HFF-Myc (cell line): ENCODE results near the gene ABTB1.

Source experiments
- DNase-seq: peaks from one replicate; pipeline ENCODE4 v3.0.0-alpha.2; 2011; ENCODE audit warnings: low read depth; ENCODE audit errors: extremely low read depth
- H3K4me3 ChIP-seq: replicated peaks from 2 replicates; pipeline ENCODE4 v1.5.1; 2011; ENCODE audit warnings: low read depth, mild to moderate bottlenecking, control low read depth, low read length
- TF ChIP-seq, protein P1 (sequence below): IDR thresholded peaks from 2 replicates; pipeline ENCODE4 v1.5.1; 2012; ENCODE audit warnings: mild to moderate bottlenecking, low read depth, low read length, control low read depth; ENCODE audit errors: missing control alignments

Gene ABTB1

DNA sequence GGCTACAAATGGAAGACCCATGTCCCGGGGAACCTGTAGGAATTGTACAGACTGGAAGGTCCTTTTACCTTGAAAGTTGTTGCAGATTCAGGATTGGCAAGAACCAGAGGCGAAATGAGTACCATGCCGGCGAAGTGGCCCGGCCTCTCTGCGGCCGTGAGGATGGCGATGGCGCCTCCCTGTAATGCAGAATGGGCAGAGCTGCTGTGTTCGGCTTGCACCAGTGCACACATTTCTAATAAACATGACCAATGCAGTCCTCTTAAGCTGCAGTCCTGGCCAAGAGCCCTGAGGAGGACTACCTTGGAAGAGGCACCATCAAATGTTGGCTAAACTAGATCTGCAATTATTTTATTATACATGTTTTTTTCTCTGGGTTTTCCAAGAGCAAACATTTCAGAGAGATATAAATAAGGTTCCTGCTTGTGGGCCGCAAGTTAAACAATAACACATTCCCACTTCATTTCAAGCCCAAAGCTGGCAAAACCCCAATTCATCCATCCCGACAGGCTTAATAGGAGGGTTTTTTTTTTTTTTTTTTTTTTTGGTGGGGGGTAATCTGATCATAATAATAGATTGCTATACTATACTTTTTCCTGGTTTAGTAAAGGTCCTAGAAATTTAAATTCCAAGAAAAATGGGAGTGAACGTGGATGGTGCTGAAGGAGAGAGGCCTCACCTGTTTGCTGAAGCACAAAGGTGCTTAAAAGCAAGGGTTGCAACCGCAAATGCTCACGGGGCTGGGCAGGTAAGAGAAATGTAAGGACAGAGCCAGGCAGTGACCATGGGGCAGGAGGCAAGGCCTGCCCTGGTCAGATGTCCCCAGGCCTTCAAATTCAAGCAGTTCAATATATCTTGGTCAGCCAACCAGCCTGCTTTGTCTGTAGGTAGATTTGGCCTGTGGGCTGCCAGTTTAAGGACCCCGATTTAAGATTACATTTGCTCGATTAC lies 48.5 kb downstream of the ABTB1 start:
- TF ChIP-seq, protein P1, sequence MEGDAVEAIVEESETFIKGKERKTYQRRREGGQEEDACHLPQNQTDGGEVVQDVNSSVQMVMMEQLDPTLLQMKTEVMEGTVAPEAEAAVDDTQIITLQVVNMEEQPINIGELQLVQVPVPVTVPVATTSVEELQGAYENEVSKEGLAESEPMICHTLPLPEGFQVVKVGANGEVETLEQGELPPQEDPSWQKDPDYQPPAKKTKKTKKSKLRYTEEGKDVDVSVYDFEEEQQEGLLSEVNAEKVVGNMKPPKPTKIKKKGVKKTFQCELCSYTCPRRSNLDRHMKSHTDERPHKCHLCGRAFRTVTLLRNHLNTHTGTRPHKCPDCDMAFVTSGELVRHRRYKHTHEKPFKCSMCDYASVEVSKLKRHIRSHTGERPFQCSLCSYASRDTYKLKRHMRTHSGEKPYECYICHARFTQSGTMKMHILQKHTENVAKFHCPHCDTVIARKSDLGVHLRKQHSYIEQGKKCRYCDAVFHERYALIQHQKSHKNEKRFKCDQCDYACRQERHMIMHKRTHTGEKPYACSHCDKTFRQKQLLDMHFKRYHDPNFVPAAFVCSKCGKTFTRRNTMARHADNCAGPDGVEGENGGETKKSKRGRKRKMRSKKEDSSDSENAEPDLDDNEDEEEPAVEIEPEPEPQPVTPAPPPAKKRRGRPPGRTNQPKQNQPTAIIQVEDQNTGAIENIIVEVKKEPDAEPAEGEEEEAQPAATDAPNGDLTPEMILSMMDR: no peak
- H3K4me3 ChIP-seq: no peak overlapping the region
- DNase-seq: no peak

DNA sequence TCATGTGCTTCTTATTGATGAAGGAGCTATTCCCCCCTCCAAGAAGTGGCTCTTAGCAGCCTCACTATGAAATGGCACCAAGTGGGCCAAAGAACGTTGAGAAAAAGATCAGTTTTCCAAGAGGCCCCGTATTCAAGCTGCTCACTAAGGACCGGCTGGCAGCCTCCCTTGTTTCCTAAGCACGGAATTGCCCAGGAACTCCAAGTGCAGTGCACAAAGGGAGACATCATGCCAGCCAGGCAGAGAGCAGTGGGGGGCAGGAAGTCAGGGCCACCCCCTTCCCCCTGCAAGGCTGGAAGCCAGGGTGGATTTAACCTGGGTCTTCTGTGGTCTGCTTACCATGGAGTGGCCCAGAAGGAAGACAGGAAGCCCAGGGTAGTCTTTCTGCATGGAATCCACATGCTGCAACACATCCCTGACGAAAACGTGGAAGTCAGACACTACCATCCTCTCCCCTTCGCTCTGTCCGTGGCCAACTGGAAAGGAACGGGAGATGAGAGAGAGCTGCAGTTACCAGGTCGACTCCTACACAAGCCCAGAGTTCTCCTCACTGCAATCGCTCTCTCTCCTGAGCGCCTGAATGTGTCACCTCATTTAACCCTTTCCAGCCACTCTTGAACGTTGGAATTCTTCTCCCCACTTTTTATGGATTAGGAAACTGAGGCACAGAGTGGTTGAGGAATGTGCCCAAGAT lies 49.5 kb downstream of the ABTB1 start:
- TF ChIP-seq, protein P1: no peak
- H3K4me3 ChIP-seq: no peak overlapping the region
- no peak for DNase-seq

DNA sequence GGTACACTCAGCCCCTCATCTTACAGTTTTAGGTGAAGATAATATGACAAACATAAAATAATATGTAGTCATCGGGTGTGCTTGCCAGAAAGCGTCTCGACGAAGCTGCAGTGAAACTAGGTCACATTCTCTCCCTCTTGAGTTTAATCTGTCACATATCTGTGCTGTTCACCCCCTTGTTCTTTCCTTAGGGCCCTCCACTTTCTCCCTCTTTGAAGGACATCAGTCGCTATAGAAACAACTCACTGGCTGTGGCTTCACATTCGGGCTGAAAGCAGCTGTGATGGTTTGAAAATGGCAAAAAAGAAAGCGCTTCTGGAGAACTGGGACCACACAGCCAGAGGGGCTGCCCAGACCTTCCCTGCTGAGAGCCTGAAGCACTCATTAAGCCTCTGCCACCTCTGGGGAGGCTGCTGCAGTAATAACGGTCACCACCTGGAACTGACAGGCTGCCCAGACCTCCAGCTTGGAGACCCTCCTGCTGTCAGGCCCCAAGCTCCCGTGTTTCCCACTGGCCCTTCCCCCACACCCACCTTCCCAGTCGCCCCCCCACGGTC lies 50.3 kb downstream of the ABTB1 start:
- H3K4me3 ChIP-seq: no peak overlapping the region
- no peak for DNase-seq
- TF ChIP-seq, protein P1: no peak

DNA sequence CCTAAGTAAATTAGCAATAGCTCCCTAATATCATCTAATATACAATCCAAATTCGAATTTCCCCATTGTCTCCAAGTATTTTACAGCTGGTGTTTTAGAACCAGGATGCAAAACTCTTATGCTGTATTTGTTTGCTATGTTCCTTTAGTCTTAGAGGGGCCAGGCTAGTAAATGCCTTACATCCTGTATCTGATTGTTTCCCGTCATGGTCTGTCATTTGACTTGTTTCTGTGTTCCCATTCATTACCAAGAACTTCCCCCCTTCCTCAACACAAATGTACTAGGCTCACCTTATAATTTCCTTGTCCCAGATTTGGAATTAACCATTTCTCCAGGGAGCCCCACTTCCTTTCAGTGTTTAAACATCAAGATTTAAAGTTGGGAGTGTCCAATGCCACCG lies 54.1 kb downstream of the ABTB1 start:
- TF ChIP-seq, protein P1: no peak
- H3K4me3 ChIP-seq: no peak overlapping the region
- no peak for DNase-seq

DNA sequence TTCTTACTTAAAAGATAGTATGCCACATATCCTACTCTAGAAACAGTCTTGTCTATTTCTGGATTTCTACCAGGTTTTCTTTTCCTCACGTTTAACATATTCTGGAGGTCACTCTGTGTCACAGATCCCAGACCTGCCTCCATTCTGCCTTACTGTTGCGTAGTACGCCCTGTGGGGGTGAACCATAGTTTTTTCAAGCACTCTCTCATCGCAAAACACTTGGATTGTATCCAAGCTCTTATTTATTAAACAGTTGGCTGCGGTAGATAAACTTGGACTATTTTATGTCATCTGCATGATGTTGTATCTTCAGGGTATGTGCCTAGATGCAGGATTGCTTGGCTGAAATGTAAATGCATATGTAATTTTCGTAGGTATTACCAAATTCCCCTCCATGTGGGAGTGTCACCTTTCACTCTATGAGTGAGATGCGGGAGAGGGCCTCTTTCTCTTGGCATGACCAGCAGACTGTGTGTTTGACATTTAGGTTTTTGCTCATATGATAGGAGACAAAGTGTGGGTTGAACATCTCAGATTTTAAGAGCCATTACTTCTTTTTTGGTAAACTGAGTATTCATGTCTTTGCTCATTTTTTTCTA lies 55.8 kb downstream of the ABTB1 start:
- TF ChIP-seq, protein P1: no peak
- DNase-seq: no peak

DNA sequence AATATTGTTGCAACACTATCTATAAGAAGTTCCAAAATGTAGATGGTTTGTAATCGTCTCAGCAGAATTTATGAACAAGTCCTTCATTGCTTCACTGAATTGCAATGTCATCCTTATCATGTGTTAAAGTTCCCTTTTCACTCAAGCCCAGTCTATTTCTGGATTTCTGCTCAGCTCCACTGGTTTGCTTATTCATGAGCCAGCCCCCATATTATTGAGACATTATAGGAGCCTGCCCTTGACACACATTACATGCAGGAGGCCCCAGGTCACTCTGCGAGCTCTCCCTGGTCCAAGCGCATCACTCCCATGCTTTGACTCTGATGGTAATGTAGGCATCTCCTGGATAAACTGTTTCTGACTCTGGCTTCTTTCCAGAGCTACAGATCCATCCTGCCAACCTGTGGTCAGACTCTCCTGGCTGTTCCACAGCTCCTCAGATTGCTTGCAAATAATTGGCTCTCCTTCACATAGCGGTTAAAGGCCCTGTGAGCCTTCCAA lies 56.9 kb downstream of the ABTB1 start:
- TF ChIP-seq, protein P1: no peak
- no peak overlapping the region for H3K4me3 ChIP-seq
- DNase-seq: no peak

More for the DNA sequence above, 55.8 kb downstream of the ABTB1 start:
- H3K4me3 ChIP-seq: no peak overlapping the region
